Testis (tissue), 2 donors: Measurements from ENCODE around the gene ZBTB48.

Source experiments
- CTCF ChIP-seq, 3 experiments: fragments of 450-650 bp in 2 of 3; fragments of 200-600 bp in 1 of 3; sonication (generic) in 1 of 3; IDR thresholded peaks; one replicate each; pipeline ENCODE4 v1.5.1; 2016 to 2019; ENCODE audit warnings: antibody characterized with exemption in 3 of 3, mild to moderate bottlenecking in 2 of 3, moderate library complexity in 1 of 3
- POLR2A ChIP-seq: fragments of 450-650 bp; IDR thresholded peaks from one replicate; pipeline ENCODE4 v1.6.1; 2017; ENCODE audit warnings: antibody characterized with exemption, mild to moderate bottlenecking, moderate library complexity

- TF ChIP-seq CTCF (IDR thresholded peaks at IDR 0.05) (no peak), POLR2A (no peak)
Observed at GRCh38 chr1:6534248-6534822, 45.5 kb upstream of the ZBTB48 start.
